Measurements from ENCODE around the gene MYH13.

GRCh38 chr17:10264051-10264450 is 108.8 kb downstream of the MYH13 start:
- TF ChIP-seq CTCF (IDR thresholded peaks at IDR 0.05) (no peak), POLR2A (IDR thresholded peaks at IDR 0.05) (no peak), POLR2AphosphoS5 (IDR thresholded peaks at IDR 0.05) (no peak)
